OCI-LY7 (cell line): Measurements from ENCODE around the gene CAPS. TPM values are rescaled to one million over a fixed set of nuclear protein-coding genes. Genes with fewer than 3 reads are reported as not detected.

Experiments
- BruUV-seq: library from RNA; stranded (reverse); fragments of 400-500 nt; replicated peaks from 2 replicates; lab custom pipeline; 2021; lab: Mats Ljungman, UMichigan
- CTCF ChIA-PET: fragments of 300-600 bp; sonication (Branson Sonifier 250); formaldehyde crosslinking; loops from one replicate; lab custom pipeline; 2022; ENCODE audit warnings: antibody characterized with exemption; ENCODE audit not compliant: unreplicated experiment; lab: Charles Lee
- POLR2A ChIA-PET: fragments of 300-600 bp; sonication (Branson Sonifier 250); formaldehyde crosslinking; loops from one replicate; lab custom pipeline; 2022; ENCODE audit warnings: antibody characterized with exemption; lab: Charles Lee
- DNase-seq: peaks from one replicate; pipeline ENCODE4 v3.0.0-alpha.2; 2015; ENCODE audit warnings: low spot score
- H2AFZ ChIP-seq: fragments of 200-600 bp; sonication (generic), shearing (Covaris generic); 2 replicates; pipeline ENCODE4 v1.6.1; 2014; ENCODE audit warnings: mild to moderate bottlenecking, antibody characterized with exemption, low read length, moderate library complexity
- H3K27ac ChIP-seq: fragments of 200-600 bp; sonication (generic); 2 replicates; pipeline ENCODE4 v1.5.1; 2014; ENCODE audit warnings: mixed run types, low read depth, mild to moderate bottlenecking, moderate library complexity, low read length, inconsistent platforms; ENCODE audit not compliant: poor library complexity, severe bottlenecking
- H3K36me3 ChIP-seq: fragments of 200-600 bp; sonication (generic); 2 replicates; pipeline ENCODE4 v1.6.1; 2014; ENCODE audit warnings: mild to moderate bottlenecking, antibody characterized with exemption, low read length, moderate library complexity, mixed read lengths; ENCODE audit not compliant: insufficient read depth
- H3K4me1 ChIP-seq: fragments of 200-600 bp; sonication (generic); 2 replicates; pipeline ENCODE4 v1.5.1; 2014; ENCODE audit warnings: mild to moderate bottlenecking, low read length; ENCODE audit not compliant: insufficient read depth, poor library complexity, severe bottlenecking
- H3K4me2 ChIP-seq: fragments of 200-600 bp; sonication (generic); 2 replicates; pipeline ENCODE4 v1.6.1; 2014; ENCODE audit warnings: mild to moderate bottlenecking, low read length
- H3K4me3 ChIP-seq: fragments of 200-600 bp; sonication (generic); 2 replicates; pipeline ENCODE4 v1.5.1; 2014; ENCODE audit warnings: mild to moderate bottlenecking, low read depth, low read length; ENCODE audit not compliant: poor library complexity, severe bottlenecking
- H3K79me2 ChIP-seq: fragments of 200-600 bp; sonication (generic); 2 replicates; pipeline ENCODE4 v1.6.1; 2016; ENCODE audit warnings: low read depth, mild to moderate bottlenecking, low read length, moderate library complexity, mixed read lengths; ENCODE audit not compliant: insufficient read depth
- H3K9me2 ChIP-seq: fragments of 200-600 bp; sonication (generic); 2 replicates; pipeline ENCODE4 v1.6.1; 2016; ENCODE audit warnings: mild to moderate bottlenecking, low read length, mixed read lengths; ENCODE audit not compliant: insufficient read depth
- H3K9me3 ChIP-seq: fragments of 200-600 bp; sonication (generic); 2 replicates; pipeline ENCODE4 v1.6.1; 2014; ENCODE audit warnings: mild to moderate bottlenecking, mixed run types, low read length, mixed read lengths
- H4K20me1 ChIP-seq: fragments of 200-600 bp; sonication (generic); 2 replicates; pipeline ENCODE4 v1.6.1; 2014; ENCODE audit warnings: mild to moderate bottlenecking, antibody characterized with exemption, low read length, moderate library complexity, mixed read lengths; ENCODE audit not compliant: insufficient read depth
- CTCF ChIP-seq: fragments of 200-600 bp; sonication (generic); conservative IDR thresholded peaks from 2 replicates; pipeline ENCODE4 v1.5.1; 2014; ENCODE audit warnings: mild to moderate bottlenecking, antibody characterized with exemption, low read length, moderate library complexity, mixed read lengths
- EZH2phosphoT487 ChIP-seq: fragments of 200-600 bp; sonication (generic); IDR thresholded peaks from 2 replicates; pipeline ENCODE4 v1.6.1; 2018; ENCODE audit warnings: low read depth, borderline replicate concordance, mild to moderate bottlenecking, mixed run types, antibody characterized with exemption, low read length, moderate library complexity, mixed read lengths
- intact Hi-C: fragments of 100-400 bp; cut with micrococcal nuclease; formaldehyde crosslinking; loops from one replicate; pipeline ENCODE4 v1.10.0; 2022; ENCODE audit not compliant: unreplicated experiment
- total RNA-seq, 2 experiments: library from RNA; depleted of rRNA in 1 of 2; stranded (reverse); fragments of >200 nt in 1 of 2; shearing (Covaris generic) in 1 of 2; gene quantifications; 2 replicates each; pipeline ENCODE4 v1.2.3, GENCODE V29; 2014 to 2022

The CAPS gene
- total RNA-seq, 2 experiments from 2014 or later: 8.1 to 11.0 TPM

GRCh38 chr19:5922161-5922545, 8.1 kb downstream of the CAPS start:
- no peaks in the 10 kb centered on the region for H3K4me1 ChIP-seq
- intact Hi-C loops: no loop called here
- no peak overlapping the region for H3K27ac ChIP-seq
- peaks cover 94% of the 10 kb centered on the region for H3K36me3 ChIP-seq
- H3K9me3 ChIP-seq: no peaks in the 10 kb centered on the region
- H3K9me2 ChIP-seq: no peaks in the 10 kb centered on the region
- H3K4me2 ChIP-seq: no peak overlapping the region
- H4K20me1 ChIP-seq: no peaks in the 10 kb centered on the region; the same call in 1 of the 2 replicates
- CTCF ChIA-PET: no interaction called here
- POLR2A ChIA-PET: no interaction called here
- no peak overlapping the region for H2AFZ ChIP-seq
- DNase-seq: no peak
- no peaks in the 10 kb centered on the region for H3K79me2 ChIP-seq
- no peak overlapping the region for H3K4me3 ChIP-seq
- BruUV-seq: no TSS peak
- TF ChIP-seq CTCF: no peak
- TF ChIP-seq EZH2phosphoT487: no peak

- H3K4me2 ChIP-seq: no peak overlapping the region
- no peak overlapping the region for H3K4me3 ChIP-seq
- ChIA-PET CTCF (no interaction called here), POLR2A (interaction anchor here (0.5 kb wide), 1 partner anchor 102 kb away, joined by 3 read pairs; no protein-coding TSS in a partner anchor)
- peaks cover 96% of the 10 kb centered on the region for H3K36me3 ChIP-seq
- H3K9me2 ChIP-seq: no peaks in the 10 kb centered on the region
- DNase-seq: no peak
- H3K79me2 ChIP-seq: no peaks in the 10 kb centered on the region
- H3K4me1 ChIP-seq: peaks cover 12% of the 10 kb centered on the region
- TF ChIP-seq EZH2phosphoT487: no peak
- no peak for TF ChIP-seq CTCF
- intact Hi-C loops: no loop called here
- H4K20me1 ChIP-seq: no peaks in the 10 kb centered on the region; the same call in 1 of the 2 replicates
- H3K9me3 ChIP-seq: no peaks in the 10 kb centered on the region
- BruUV-seq: no TSS peak
- no peak overlapping the region for H2AFZ ChIP-seq
- H3K27ac ChIP-seq: no peak overlapping the region
These were observed 9.3 kb downstream of the CAPS start for GRCh38 chr19:5923356-5923755.

GRCh38 chr19:5925830-5926427, 11.9 kb downstream of the CAPS start:
- intact Hi-C loops: no loop called here
- no peak overlapping the region for H3K27ac ChIP-seq
- H4K20me1 ChIP-seq: no peaks in the 10 kb centered on the region
- H3K4me1 ChIP-seq: peaks cover 14% of the 10 kb centered on the region
- no peaks in the 10 kb centered on the region for H3K79me2 ChIP-seq
- no peak for TF ChIP-seq CTCF
- no peak for TF ChIP-seq EZH2phosphoT487
- BruUV-seq: no TSS peak
- no peaks in the 10 kb centered on the region for H3K9me2 ChIP-seq
- no peak overlapping the region for H2AFZ ChIP-seq
- no peak overlapping the region for H3K4me3 ChIP-seq
- CTCF ChIA-PET: no interaction called here
- POLR2A ChIA-PET: no interaction called here
- peaks cover 99% of the 10 kb centered on the region for H3K36me3 ChIP-seq
- no peak for DNase-seq
- H3K4me2 ChIP-seq: no peak overlapping the region
- H3K9me3 ChIP-seq: no peaks in the 10 kb centered on the region
